CD4-positive, alpha-beta T cell treated with Interleukin-15 for 1 hour (primary cell): ENCODE measurements around the gene SIX3.

Experiments
- DNase-seq: peaks from one replicate; pipeline ENCODE4 v3.0.0-alpha.2; 2020

Gene SIX3

GRCh38 chr2:44944102-44944951 lies 2.8 kb downstream of the SIX3 start:
- DNase-seq, result no peak

- no peak for DNase-seq
These were observed 3.6 kb downstream of the SIX3 start for GRCh38 chr2:44944952-44945612.

GRCh38 chr2:44945676-44946371 lies 4.3 kb downstream of the SIX3 start:
- DNase-seq, result no peak

- DNase-seq, result no peak
These were observed 5.0 kb downstream of the SIX3 start for GRCh38 chr2:44946372-44947027.

- DNase-seq, result no peak
These were observed 5.5 kb downstream of the SIX3 start for GRCh38 chr2:44947028-44947375.

GRCh38 chr2:44948565-44949328 lies 7.2 kb downstream of the SIX3 start:
- no peak for DNase-seq

GRCh38 chr2:44949329-44950151 lies 8.0 kb downstream of the SIX3 start:
- DNase-seq, result no peak

- DNase-seq, result no peak
These were observed 9.1 kb downstream of the SIX3 start for GRCh38 chr2:44950646-44951045.

GRCh38 chr2:44951124-44951523 lies 9.6 kb downstream of the SIX3 start:
- no peak for DNase-seq

- DNase-seq, result no peak
These were observed 10.2 kb downstream of the SIX3 start for GRCh38 chr2:44951714-44952113.

- DNase-seq, result no peak
These were observed 10.8 kb downstream of the SIX3 start for GRCh38 chr2:44952143-44952805.

GRCh38 chr2:44952806-44953498 lies 11.4 kb downstream of the SIX3 start:
- DNase-seq, result no peak

GRCh38 chr2:44953499-44953883 lies 12.0 kb downstream of the SIX3 start:
- DNase-seq, result no peak

- DNase-seq, result no peak
These were observed 13.0 kb downstream of the SIX3 start for GRCh38 chr2:44954447-44954888.

GRCh38 chr2:44954889-44955592 lies 13.5 kb downstream of the SIX3 start:
- DNase-seq, result no peak

GRCh38 chr2:44955593-44956392 lies 14.3 kb downstream of the SIX3 start:
- peak; percentile 61 for DNase-seq

- DNase-seq, result no peak
These were observed 15.3 kb downstream of the SIX3 start for GRCh38 chr2:44956843-44957242.

GRCh38 chr2:44957656-44958327 lies 16.3 kb downstream of the SIX3 start:
- no peak for DNase-seq
